ENCODE measurements around the gene STARD3.

The STARD3 gene

DNA sequence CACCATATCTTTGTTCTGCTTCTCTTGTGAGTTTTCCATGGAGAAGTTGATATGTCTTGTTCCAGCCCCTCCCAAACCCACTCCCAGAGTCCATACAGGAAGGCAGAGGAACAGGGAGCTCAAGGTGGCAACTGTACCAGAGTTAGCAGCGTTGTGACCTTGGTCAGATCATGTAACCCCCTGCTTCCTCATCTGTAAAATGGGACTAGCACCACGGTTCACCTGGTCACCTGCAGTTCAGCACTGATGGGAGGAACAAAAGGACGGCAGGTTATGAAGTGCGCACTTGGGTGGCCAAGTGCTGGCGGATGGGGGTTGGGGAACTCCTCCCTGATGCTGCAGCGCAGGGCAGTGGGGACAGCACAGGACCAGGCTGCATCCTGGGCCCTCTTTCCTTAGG is 21.5 kb upstream of the STARD3 start:
- Histone ChIP-seq H2BK12ac (ENCODE audit: low read length) (no peak overlapping the region), H3K4me2 (ENCODE audit: low read length) (no peak overlapping the region)
- WGBS (ENCODE audit: extremely low coverage, insufficient coverage, insufficient read length), result no CpG with 5 or more reads among the region's 6 CpGs

DNA sequence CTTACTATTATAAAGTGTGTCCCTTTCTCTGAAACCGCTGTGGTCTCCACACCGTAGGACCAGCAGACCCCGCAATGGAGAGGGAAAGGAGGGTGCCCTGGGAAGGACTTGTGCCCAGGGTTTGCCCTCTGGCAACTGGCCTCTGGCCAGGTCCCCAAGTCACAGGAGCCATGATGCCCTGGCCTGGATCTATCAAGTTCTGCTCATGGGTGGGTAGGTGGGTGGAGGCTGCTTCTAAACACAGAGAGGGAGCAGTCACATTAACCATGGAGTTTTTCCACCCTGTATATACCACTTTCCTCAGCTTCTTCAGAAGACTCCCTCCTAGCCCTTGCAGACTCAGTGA is 19.9 kb upstream of the STARD3 start:
- peaks cover 6% of the 10 kb centered on the region for H3K9me3 ChIP-seq (ENCODE audit: insufficient read depth, low read depth, low read length)
- no peak overlapping the region for H3K18ac ChIP-seq (ENCODE audit: low read length)
- no peak overlapping the region for H3K27ac ChIP-seq (ENCODE audit: low read depth, low read length)
- no peak overlapping the region for H3K14ac ChIP-seq (ENCODE audit: low read length)
- H3K4ac ChIP-seq (ENCODE audit: low read depth, low read length), result no peak overlapping the region
- peaks cover 47% of the 10 kb centered on the region for H3K27me3 ChIP-seq (ENCODE audit: insufficient read depth, low read length)
- no peaks in the 10 kb centered on the region for H3K36me3 ChIP-seq (ENCODE audit: control insufficient read depth in 1 of 2, insufficient read depth in 2 of 2, low read length in 2 of 2)
- no peak overlapping the region for H3K9ac ChIP-seq (ENCODE audit: low read length)
- H2AK5ac ChIP-seq (ENCODE audit: low read length), result no peak overlapping the region
- no peak overlapping the region for H3K4me2 ChIP-seq (ENCODE audit: low read length)
- no peak overlapping the region for H3K23ac ChIP-seq (ENCODE audit: low read length)
- H4K8ac ChIP-seq (ENCODE audit: low read depth, low read length), result no peak overlapping the region
- H2BK12ac ChIP-seq (ENCODE audit: low read length), result no peak overlapping the region
- H4K12ac ChIP-seq (ENCODE audit: low read depth, low read length), result no peak overlapping the region
- peak overlapping the region; percentile 50 for H3K4me3 ChIP-seq (ENCODE audit: low read depth, low read length)
- no peaks in the 10 kb centered on the region for H3K79me2 ChIP-seq (ENCODE audit: control insufficient read depth, insufficient read depth, low read length, poor library complexity)
- H3K79me1 ChIP-seq (ENCODE audit: low read length), result no peaks in the 10 kb centered on the region
- no peak for DNase-seq
- H4K91ac ChIP-seq (ENCODE audit: low read depth, low read length), result no peak overlapping the region
- no peak overlapping the region for H2BK120ac ChIP-seq (ENCODE audit: insufficient read depth, low read length, poor library complexity)
- no peak overlapping the region for H2BK5ac ChIP-seq (ENCODE audit: low read depth, low read length, poor library complexity)
- no peak overlapping the region for H2AFZ ChIP-seq (ENCODE audit: insufficient read depth, low read length, poor library complexity)
- WGBS (ENCODE audit: extremely low coverage, insufficient coverage, insufficient read length), result no CpG with 5 or more reads among the region's 3 CpGs
- peaks cover 2 to 3% of the 10 kb centered on the region in 2 experiments for H3K4me1 ChIP-seq (ENCODE audit: control insufficient read depth in 1 of 2, insufficient read depth in 2 of 2, low read length in 2 of 2)

More for the DNA sequence above, 21.5 kb upstream of the STARD3 start:
- Histone ChIP-seq H3K18ac (ENCODE audit: low read length) (no peak overlapping the region), H3K4me1 (ENCODE audit: control insufficient read depth in 1 of 2, insufficient read depth in 2 of 2, low read length in 2 of 2) (peaks cover 2 to 3% of the 10 kb centered on the region in 2 experiments), H4K91ac (ENCODE audit: low read depth, low read length) (no peak overlapping the region), H3K79me1 (ENCODE audit: low read length) (no peaks in the 10 kb centered on the region), H3K9ac (ENCODE audit: low read length) (no peak overlapping the region), H3K4me3 (ENCODE audit: low read depth, low read length) (no peak overlapping the region), H3K36me3 (ENCODE audit: control insufficient read depth in 1 of 2, insufficient read depth in 2 of 2, low read length in 2 of 2) (no peaks in the 10 kb centered on the region), H3K23ac (ENCODE audit: low read length) (no peak overlapping the region), H3K9me3 (ENCODE audit: insufficient read depth, low read depth, low read length) (peaks cover 6% of the 10 kb centered on the region), H2AFZ (ENCODE audit: insufficient read depth, low read length, poor library complexity) (no peak overlapping the region), H3K4ac (ENCODE audit: low read depth, low read length) (no peak overlapping the region), H3K27ac (ENCODE audit: low read depth, low read length) (no peak overlapping the region), H3K14ac (ENCODE audit: low read length) (no peak overlapping the region), H3K79me2 (ENCODE audit: control insufficient read depth, insufficient read depth, low read length, poor library complexity) (no peaks in the 10 kb centered on the region), H2AK5ac (ENCODE audit: low read length) (no peak overlapping the region), H4K12ac (ENCODE audit: low read depth, low read length) (no peak overlapping the region), H2BK5ac (ENCODE audit: low read depth, low read length, poor library complexity) (no peak overlapping the region), H4K8ac (ENCODE audit: low read depth, low read length) (no peak overlapping the region), H2BK120ac (ENCODE audit: insufficient read depth, low read length, poor library complexity) (no peak overlapping the region), H3K27me3 (ENCODE audit: insufficient read depth, low read length) (peaks cover 50% of the 10 kb centered on the region)
- DNase-seq, result no peak

- Histone ChIP-seq H3K4me2 (ENCODE audit: low read length) (peak overlapping the region; percentile 76), H3K4me3 (ENCODE audit: low read depth, low read length) (peak overlapping the region; percentile 39)
- DNase-seq, result peak in 1 of 2 donors; percentile 36
Observed at GRCh38 chr17:39617446-39618245, 19.3 kb upstream of the STARD3 start.

GRCh38 chr17:39618246-39618913 is 18.6 kb upstream of the STARD3 start:
- H3K4me3 ChIP-seq (ENCODE audit: low read depth, low read length), result no peak overlapping the region
- no peak overlapping the region for H3K27ac ChIP-seq (ENCODE audit: low read depth, low read length)
- H3K9me3 ChIP-seq (ENCODE audit: insufficient read depth, low read depth, low read length), result peaks cover 6% of the 10 kb centered on the region
- no peak overlapping the region for H3K18ac ChIP-seq (ENCODE audit: low read length)
- H2AFZ ChIP-seq (ENCODE audit: insufficient read depth, low read length, poor library complexity), result no peak overlapping the region
- H3K4me2 ChIP-seq (ENCODE audit: low read length), result peak overlapping the region; percentile 76
- no peak overlapping the region for H2BK12ac ChIP-seq (ENCODE audit: low read length)
- no peak overlapping the region for H2BK120ac ChIP-seq (ENCODE audit: insufficient read depth, low read length, poor library complexity)
- H3K4ac ChIP-seq (ENCODE audit: low read depth, low read length), result no peak overlapping the region
- no CpG with 5 or more reads among the region's 33 CpGs for WGBS (ENCODE audit: extremely low coverage, insufficient coverage, insufficient read length)
- H3K14ac ChIP-seq (ENCODE audit: low read length), result no peak overlapping the region
- H3K36me3 ChIP-seq (ENCODE audit: control insufficient read depth in 1 of 2, insufficient read depth in 2 of 2, low read length in 2 of 2), result no peaks in the 10 kb centered on the region
- no peak overlapping the region for H4K12ac ChIP-seq (ENCODE audit: low read depth, low read length)
- H3K79me1 ChIP-seq (ENCODE audit: low read length), result no peaks in the 10 kb centered on the region
- H2AK5ac ChIP-seq (ENCODE audit: low read length), result no peak overlapping the region
- no peak overlapping the region for H4K8ac ChIP-seq (ENCODE audit: low read depth, low read length)
- no peak overlapping the region for H3K9ac ChIP-seq (ENCODE audit: low read length)
- H3K4me1 ChIP-seq (ENCODE audit: control insufficient read depth in 1 of 2, insufficient read depth in 2 of 2, low read length in 2 of 2), result peaks cover 2 to 3% of the 10 kb centered on the region in 2 experiments
- no peak overlapping the region for H4K91ac ChIP-seq (ENCODE audit: low read depth, low read length)
- peaks cover 47% of the 10 kb centered on the region for H3K27me3 ChIP-seq (ENCODE audit: insufficient read depth, low read length)
- no peak overlapping the region for H3K23ac ChIP-seq (ENCODE audit: low read length)
- H2BK5ac ChIP-seq (ENCODE audit: low read depth, low read length, poor library complexity), result no peak overlapping the region
- H3K79me2 ChIP-seq (ENCODE audit: control insufficient read depth, insufficient read depth, low read length, poor library complexity), result no peaks in the 10 kb centered on the region
- peak in 1 of 2 donors; percentile 24 for DNase-seq

More at GRCh38 chr17:39617446-39618245, 19.3 kb upstream of the STARD3 start:
- no peak overlapping the region for H2BK12ac ChIP-seq (ENCODE audit: low read length)
- no peak overlapping the region for H4K8ac ChIP-seq (ENCODE audit: low read depth, low read length)
- no peak overlapping the region for H3K14ac ChIP-seq (ENCODE audit: low read length)
- H4K91ac ChIP-seq (ENCODE audit: low read depth, low read length), result no peak overlapping the region
- H3K79me1 ChIP-seq (ENCODE audit: low read length), result no peaks in the 10 kb centered on the region
- peaks cover 6% of the 10 kb centered on the region for H3K9me3 ChIP-seq (ENCODE audit: insufficient read depth, low read depth, low read length)
- no peak overlapping the region for H3K23ac ChIP-seq (ENCODE audit: low read length)
- H3K4ac ChIP-seq (ENCODE audit: low read depth, low read length), result no peak overlapping the region
- no peaks in the 10 kb centered on the region for H3K79me2 ChIP-seq (ENCODE audit: control insufficient read depth, insufficient read depth, low read length, poor library complexity)
- no peak overlapping the region for H3K18ac ChIP-seq (ENCODE audit: low read length)
- no peak overlapping the region for H2AFZ ChIP-seq (ENCODE audit: insufficient read depth, low read length, poor library complexity)
- H2BK120ac ChIP-seq (ENCODE audit: insufficient read depth, low read length, poor library complexity), result no peak overlapping the region
- no peak overlapping the region for H3K9ac ChIP-seq (ENCODE audit: low read length)
- H2AK5ac ChIP-seq (ENCODE audit: low read length), result no peak overlapping the region
- no peaks in the 10 kb centered on the region for H3K36me3 ChIP-seq (ENCODE audit: control insufficient read depth in 1 of 2, insufficient read depth in 2 of 2, low read length in 2 of 2)
- H3K27me3 ChIP-seq (ENCODE audit: insufficient read depth, low read length), result peaks cover 47% of the 10 kb centered on the region
- no peak overlapping the region for H2BK5ac ChIP-seq (ENCODE audit: low read depth, low read length, poor library complexity)
- no peak overlapping the region for H4K12ac ChIP-seq (ENCODE audit: low read depth, low read length)
- no peak overlapping the region for H3K27ac ChIP-seq (ENCODE audit: low read depth, low read length)
- peaks cover 2 to 3% of the 10 kb centered on the region in 2 experiments for H3K4me1 ChIP-seq (ENCODE audit: control insufficient read depth in 1 of 2, insufficient read depth in 2 of 2, low read length in 2 of 2)
- WGBS (ENCODE audit: extremely low coverage, insufficient coverage, insufficient read length), result no CpG with 5 or more reads among the region's 79 CpGs
